ENCODE results near the gene RPL29.

DNA sequence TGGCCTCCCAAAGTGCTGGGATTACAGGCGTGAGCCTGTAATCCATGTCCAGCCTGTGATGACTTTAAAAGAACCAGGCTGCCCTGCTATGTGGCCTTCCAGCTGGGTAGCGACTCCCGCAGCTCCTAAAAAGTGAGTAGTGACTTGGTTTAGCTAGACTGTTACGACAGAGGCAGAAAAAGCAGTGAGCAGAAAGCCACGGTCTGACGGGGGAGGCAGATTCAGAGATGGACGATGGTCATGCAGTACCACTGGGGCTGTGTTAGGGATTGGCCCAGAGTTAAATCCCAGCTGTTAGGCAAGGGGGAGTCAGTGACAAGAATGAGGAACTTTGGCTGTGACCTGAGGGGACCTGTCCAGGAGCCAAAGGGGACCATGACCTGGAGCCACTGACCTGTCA is 3.1 kb upstream of the RPL29 start:
- TF ChIP-seq CTCF (IDR thresholded peaks at IDR 0.05) = no peak
- TF ChIP-seq POLR2A (IDR thresholded peaks at IDR 0.05) = no peak
- no peak for TF ChIP-seq POLR2AphosphoS5 (IDR thresholded peaks at IDR 0.05)
- TF ChIP-seq EP300 (IDR thresholded peaks at IDR 0.05) = no peak

Measured in sigmoid colon (tissue), 4 donors.